Ureter (tissue), 1 donor: ENCODE measurements around the gene SLC26A6. TPM values are rescaled to one million over a fixed set of nuclear protein-coding genes. Genes with fewer than 3 reads are reported as not detected.

Source experiments
- DNase-seq: peaks from one replicate; pipeline ENCODE4 v3.0.0-alpha.2; 2020; ENCODE audit warnings: low spot score
- total RNA-seq: library from RNA; stranded (reverse); gene quantifications from one replicate; pipeline ENCODE4 v1.2.4, GENCODE V29; 2023
- donor health status: DM: yes; HTN: yes; CAD: no.

The SLC26A6 gene
- total RNA-seq, 1 donor from 2014 or later: 12.3 TPM

- peak; percentile 86 for DNase-seq
Observed at GRCh38 chr3:48599077-48599501, 36.2 kb downstream of the SLC26A6 start.

- DNase-seq: peak; percentile 85
Observed at GRCh38 chr3:48598323-48599076, 36.8 kb downstream of the SLC26A6 start.

DNA sequence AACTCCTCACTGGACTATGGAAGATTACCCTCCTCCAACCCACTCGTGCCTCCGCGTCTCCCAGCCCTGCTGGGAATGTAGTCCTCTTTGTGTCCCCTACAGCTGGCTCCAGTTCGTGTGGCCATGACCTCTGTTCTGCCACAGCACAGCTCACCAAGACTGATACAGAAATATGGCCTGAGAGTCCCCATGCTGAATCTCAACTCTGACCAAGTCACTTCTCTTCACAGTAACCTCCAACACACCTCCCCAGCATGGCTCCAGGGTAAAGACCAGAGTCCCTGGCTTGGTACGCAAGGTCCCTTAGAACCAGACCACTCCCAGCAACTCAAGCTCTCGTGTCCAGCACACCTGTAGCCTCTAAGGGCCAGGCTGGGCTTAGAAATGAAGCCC is 37.9 kb downstream of the SLC26A6 start:
- no peak for DNase-seq

DNA sequence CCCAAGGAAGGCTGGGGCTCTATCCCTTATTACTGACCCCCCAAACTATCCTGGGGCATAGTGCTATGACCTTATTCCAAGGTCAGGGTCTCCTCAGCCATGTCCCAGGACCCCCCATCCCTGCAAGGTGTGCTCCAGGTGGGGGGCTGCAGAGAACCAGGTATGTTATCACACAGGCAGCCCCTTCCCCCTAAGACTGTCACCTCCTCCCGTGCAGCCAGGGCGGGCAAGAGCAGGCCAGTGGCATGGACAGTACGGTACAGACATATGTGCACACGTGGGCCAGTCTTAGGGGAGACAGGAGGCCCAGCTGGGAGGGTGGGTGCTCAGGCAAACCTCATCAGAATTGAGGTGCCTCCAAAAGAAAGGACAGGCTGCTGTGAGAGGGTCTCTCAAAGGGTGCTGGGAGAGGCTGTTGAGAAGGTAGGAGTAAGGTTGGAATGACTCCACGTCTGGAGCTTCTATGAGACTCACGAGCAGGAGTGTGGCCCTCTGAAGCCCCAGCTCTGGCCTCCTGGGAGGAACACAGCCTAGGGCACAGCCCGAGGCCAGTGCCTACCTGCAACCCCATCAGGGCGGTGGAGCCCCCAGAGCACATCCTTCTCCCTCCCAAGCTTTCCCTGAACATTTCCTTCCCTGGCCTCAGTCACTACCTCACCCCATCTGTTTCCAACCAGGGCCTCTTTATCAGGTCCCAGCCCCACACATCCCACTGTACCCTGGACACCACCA is 38.4 kb downstream of the SLC26A6 start:
- no peak for DNase-seq

DNA sequence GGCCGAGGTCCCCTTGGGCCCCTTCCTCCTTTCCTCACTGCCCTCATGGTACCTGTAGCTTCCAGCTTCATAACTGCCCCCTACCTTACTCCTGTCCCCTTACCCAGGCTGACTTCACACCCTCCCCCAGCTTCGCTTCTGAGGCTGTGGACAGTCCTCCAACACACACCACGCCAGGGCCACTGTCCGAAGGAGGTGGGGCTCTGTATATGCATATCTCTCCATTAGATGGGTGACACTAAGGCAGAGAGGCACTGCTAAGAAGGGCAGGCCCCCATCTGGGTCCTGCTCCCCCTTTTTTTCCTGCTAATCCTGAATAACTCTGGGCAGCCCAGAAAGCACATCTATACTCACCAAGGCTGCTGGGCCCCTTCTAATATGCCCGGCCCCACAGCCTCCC is 39.1 kb downstream of the SLC26A6 start:
- no peak for DNase-seq

DNA sequence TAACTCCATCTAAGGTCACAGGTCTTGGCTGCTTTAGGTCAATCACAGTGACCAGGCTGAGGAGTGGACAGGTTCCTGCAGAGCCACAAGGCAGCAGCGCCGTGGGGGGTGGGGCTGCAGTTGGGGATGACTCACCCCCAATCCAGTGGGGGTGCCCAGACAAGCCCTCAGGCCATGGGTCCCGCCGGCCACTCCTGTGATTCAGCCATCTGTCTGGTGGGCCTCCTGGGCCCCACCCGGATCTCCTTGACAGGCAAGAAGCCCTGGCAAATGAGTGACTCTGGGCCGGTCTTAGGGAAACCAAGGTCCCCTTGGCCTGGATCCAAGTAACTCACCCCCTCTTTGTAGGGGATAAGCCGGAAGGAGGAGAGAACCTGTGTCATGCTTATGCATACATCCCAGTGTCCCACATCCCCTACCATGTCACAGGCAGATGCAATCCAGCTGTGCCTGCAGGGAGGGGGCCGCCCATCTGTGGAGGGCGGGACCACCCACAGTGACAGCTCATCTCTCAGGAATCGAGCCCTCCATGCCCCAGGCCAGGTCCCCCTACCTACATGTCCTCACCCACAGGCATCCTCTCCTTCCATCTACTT is 39.6 kb downstream of the SLC26A6 start:
- DNase-seq: peak; percentile 83

GRCh38 chr3:48595075-48595525 is 40.2 kb downstream of the SLC26A6 start, which contains the start of gene COL7A1:
TSS of gene COL7A1 (minus strand) at chr3:48595329. CDS start at chr3:48595159, 170 bp downstream.
- DNase-seq: no peak

GRCh38 chr3:48594417-48595049 is 40.7 kb downstream of the SLC26A6 start:
- peak; percentile 47 for DNase-seq

GRCh38 chr3:48593337-48593736 is 41.9 kb downstream of the SLC26A6 start:
- DNase-seq: no peak

GRCh38 chr3:48592519-48593087 is 42.7 kb downstream of the SLC26A6 start:
- no peak for DNase-seq

DNA sequence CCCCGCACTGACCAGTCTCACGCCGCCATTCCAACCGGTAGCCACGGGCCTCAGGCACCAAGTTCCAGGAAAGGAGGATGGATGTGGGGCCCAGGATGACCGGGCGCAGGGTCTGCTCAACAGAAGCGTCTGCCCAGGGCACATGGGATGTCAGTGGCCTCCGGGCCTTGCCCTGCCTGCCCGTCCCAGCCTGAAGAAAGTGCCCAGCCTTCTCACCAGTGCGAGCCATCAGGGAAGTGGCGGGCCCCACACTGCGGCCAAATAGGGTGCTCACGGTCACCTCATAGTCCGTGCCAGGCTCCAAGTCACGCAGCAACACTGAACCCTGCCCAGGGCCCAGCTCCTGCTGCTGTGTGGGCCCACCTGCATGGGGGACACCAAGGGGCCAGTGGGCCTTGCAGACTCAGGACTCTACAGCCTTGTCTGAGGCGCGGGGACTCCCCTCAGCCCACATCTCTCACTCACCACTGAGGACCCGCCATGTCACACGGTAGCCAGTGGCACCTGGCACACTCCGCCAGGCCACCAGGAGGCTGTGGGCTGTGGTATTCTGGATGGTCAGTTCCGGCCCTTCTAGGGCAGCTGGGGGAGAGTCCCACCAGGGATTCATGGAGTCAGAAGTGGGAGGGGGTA is 43.3 kb downstream of the SLC26A6 start:
- no peak for DNase-seq

- no peak for DNase-seq
Observed at GRCh38 chr3:48591436-48591835, 43.8 kb downstream of the SLC26A6 start.

DNA sequence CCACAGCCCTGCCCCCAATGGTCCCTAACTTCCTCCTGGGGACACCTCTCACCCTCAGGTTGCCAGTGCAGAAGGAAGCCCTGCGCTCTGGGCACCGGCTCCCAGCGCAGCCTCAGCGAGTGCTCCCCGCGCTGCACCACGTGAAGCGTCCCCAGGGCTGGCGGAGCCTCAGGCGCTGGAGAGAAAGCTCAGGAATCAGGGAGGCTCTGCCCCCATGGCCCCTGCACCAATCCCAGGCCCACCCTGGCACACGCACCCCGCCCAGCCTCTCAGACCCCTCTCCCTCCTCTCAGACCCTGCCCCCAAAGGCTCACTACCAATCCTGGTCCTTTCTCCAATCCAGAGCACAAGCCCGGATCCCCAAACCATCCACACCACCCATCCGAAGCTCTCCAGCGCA is 47.0 kb downstream of the SLC26A6 start:
- DNase-seq: no peak

DNA sequence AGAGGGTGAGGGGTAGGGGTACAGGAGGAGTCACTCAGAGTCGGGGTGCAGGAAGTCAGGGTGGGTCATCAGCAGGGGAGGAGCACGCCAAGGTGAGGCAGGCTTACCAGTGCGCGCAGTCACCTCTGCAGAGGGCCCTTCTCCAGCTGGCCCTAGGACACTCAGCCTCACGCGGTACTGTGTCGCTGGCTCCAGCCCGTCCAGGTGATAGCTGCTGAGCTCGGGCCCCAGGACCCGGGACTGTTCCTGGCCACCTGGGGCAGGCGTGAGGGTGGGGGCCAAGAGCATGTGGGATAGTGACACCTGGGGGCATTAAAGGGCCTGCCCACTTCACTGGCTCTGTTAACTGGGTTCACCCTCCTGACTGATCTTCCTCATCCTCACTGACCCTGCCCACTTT is 47.6 kb downstream of the SLC26A6 start:
- DNase-seq: no peak

DNA sequence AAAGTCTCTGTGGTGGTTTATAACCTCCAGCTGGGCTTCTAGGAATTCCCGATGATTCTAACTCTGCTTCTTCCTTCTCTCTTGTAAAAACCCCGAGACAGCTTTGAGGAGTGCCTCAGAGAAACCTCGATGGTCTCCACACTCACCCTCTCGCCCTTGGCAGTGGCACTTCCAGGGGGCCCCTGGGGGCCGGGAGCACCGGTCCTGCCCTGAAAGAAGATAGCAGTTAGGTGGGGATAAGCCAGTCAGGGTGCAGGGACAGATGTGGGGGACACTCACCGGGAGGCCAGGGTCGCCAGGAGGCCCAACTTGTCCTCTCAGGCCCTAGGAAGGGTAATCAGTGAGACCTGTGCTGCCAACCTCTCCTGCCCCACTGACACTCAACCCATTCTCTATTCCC is 49.9 kb downstream of the SLC26A6 start:
- DNase-seq: no peak

- no peak for DNase-seq
Observed at GRCh38 chr3:48584836-48585235, 50.4 kb downstream of the SLC26A6 start.

- no peak for DNase-seq
Observed at GRCh38 chr3:48581621-48582481, 53.4 kb downstream of the SLC26A6 start.

DNA sequence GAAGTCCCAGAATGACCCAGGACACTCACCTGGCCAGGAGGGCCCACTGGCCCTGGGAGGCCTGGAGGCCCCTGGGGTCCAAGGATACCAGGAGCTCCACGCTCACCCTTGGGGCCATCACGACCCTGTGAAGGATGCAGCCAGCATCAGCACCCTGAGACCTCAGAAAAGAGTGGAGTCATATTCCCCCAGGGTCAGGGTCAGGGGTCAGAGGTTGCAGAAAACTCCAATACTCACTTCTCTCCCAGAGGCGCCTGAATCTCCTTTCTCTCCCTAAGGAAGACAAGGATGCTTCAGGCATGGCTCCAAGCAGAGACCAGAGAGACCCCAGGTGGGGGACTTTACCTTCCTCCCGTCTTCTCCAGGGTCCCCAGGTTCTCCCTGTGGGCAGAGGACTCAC is 58.6 kb downstream of the SLC26A6 start:
- DNase-seq: no peak
